ENCODE data around the gene CAPNS1.
"Not testable (repeated sequence)": the region's sequence is repeated elsewhere in the genome, so short reads cannot be mapped to it uniquely, and the experiment has no call there.

Gene CAPNS1

DNA sequence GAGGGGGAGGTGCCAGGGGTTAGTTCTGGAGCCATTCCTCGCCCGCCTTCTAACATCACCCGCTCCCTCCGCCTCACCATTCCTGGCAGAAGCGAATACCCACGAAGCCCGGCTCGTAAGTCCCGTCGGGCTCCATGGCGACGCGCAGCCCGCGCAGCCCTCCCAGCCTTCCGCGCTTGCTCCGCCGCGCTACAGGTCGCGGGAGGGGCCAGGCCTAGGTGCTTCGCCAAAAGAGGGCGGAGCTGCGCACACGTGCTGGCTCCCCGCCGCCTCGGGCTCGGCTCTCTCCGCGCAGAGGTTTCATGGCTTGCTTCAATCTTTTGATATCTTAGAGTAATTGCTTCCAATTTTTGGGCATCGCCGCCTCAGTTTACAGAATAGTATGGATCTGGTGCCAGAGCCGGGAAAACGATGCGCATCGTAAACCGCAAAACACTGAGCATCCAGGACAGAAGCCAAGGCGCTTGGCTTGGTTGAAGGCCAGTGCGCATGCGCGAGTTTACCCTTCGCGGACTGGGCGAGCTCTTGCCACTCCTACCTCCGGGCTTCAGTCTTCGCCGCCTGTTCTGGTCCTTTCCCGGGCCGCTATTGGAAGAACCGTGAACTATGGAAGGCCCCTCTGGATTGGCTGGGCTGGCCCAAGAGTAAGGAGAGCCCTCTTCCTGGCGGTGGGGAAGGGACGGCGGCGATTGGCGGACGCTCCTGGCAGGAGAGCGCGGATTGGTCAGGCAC lies 25.0 kb upstream of the CAPNS1 start, which contains the start of gene POLR2I:
POLR2I (minus strand) TSS at position 155 of the 732 bp plus-strand sequence; CDS start at position 136, 19 bp downstream.
- DNase-seq (ENCODE audit: low read depth), result peak; percentile 100

DNA sequence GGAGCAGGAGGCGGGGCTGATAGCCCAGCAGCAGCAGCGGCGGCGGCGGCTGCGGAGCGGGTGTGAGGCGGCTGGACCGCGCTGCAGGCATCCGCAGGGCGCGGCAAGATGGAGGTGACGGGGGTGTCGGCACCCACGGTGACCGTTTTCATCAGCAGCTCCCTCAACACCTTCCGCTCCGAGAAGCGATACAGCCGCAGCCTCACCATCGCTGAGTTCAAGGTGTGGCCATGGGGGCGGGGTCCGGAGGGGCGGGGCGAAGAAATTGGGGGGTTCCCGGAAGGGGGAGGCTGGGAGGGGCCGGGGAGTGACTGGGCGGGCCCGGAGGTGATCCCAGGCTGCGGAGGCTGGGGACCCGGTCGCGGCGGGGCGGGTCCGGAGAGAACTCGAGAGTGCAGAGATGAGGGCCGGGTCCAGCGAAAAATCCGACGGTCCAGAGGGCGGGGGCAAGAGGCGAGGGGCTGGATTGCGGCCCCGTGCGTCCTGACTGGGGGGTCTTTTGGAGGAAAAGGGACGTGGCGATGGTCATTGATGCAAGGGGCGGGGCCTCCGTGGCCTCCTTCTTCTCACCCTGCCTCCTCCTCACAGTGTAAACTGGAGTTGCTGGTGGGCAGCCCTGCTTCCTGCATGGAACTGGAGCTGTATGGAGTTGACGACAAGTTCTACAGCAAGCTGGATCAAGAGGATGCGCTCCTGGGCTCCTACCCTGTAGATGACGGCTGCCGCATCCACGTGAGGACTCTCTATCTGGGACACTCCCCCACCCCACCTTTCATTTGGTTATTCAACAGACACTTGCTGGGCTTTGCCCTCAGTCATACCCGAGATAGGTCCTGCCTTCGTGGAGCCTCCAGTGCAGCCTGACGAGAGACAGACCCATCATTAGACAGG lies 24.2 kb upstream of the CAPNS1 start, which contains the start of gene TBCB:
TBCB (plus strand) TSS at position 16 of the 891 bp plus-strand sequence; CDS start at position 109, 93 bp downstream.
- peak; percentile 38 for DNase-seq (ENCODE audit: low read depth)

DNA sequence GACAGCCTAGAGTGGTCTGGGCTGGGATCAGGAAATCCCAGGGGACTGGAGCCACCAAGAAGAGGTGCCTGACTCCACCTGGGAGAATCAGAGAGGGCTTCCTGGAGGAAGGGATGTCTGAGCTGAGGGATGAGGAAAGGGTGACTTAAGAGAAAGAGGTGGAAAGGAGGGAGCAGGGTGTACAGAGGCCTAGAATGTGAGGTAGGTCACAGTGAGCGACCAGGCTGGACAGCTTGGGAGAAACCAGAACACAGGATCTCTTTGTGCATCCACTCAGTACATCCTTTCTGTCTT lies 23.6 kb upstream of the CAPNS1 start:
- DNase-seq (ENCODE audit: low read depth), result no peak

DNA sequence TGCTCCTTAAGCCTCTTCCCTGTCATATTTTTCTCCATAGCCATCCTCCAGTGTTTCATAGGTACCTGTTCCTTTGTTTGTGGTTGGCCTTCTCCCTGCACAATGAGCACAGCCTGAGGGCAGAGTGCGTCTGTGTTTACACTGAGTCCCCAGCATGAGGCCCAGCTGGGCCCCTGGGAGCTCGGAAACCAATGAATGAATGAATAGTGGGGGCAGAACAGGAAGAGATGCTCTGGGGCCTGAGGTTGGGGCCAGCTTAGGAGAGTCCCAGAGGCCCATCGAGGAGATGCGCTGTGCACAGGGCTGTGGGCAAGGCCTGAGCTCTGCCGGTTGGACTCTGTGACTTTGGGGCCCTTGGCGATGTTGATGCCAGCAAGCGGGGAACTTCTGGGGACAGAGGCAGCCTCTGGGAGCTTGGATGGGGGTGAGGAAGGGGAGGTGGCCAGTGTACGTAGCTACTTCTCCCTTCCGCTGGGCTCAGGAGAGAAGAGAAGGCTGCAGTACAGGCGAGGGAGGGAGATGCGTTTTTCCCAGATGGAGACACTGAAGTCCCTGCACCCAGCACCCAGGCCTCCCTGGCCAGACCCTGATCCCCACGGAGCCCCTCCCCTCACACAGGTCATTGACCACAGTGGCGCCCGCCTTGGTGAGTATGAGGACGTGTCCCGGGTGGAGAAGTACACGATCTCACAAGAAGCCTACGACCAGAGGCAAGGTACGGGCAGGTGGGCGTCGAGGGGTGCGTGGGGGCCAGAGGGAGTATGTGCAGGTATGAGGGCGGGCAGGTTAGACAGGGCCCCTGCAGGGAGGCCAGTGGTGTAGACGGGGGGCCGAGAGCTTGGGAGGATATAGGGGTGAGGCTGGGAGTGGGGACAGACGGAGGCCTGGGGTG lies 19.5 kb upstream of the CAPNS1 start:
- no peak for DNase-seq (ENCODE audit: low read depth)

DNA sequence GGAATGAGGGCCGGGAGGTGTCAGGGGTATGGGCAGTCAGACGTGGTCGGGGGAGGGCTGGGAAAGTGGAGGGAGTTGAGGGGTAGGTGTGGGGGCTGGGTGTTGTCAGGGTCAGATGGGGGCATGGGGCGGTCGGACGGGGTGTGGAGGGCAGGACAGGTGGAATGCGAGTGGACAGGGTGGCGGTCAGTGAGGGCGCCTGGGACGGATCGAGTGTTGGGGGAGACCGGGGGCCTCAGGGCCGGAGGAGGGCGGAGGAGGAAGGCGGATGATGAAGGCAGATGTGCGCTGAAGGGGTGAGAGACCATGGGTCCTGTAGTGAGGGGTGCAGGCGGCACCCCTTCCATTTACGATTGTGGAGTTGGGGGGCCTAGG lies 18.9 kb upstream of the CAPNS1 start:
- DNase-seq (ENCODE audit: low read depth), result no peak

DNA sequence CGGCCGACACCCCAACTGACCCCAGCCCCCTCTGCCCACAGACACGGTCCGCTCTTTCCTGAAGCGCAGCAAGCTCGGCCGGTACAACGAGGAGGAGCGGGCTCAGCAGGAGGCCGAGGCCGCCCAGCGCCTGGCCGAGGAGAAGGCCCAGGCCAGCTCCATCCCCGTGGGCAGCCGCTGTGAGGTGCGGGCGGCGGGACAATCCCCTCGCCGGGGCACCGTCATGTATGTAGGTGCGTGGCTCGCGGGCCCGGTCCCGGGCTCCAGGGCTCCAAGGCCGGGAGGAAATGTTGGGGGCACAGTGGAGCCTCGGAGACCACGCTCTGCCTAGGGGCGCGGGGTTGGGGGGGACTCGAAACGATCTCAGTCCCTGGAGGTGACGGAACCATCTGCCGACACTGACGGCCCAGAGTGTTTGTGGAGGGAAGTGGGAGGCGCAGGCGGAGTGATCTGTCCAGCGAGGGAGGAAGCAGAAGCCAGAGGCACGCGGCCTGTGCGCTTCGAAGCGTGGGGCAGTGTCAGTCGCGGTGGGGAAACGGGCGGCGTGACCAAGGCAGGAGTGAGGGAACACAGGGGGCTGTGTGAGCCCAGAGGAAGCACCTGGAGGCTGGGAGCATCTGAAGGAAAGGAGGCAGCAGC lies 18.3 kb upstream of the CAPNS1 start:
- no peak for DNase-seq (ENCODE audit: low read depth)

DNA sequence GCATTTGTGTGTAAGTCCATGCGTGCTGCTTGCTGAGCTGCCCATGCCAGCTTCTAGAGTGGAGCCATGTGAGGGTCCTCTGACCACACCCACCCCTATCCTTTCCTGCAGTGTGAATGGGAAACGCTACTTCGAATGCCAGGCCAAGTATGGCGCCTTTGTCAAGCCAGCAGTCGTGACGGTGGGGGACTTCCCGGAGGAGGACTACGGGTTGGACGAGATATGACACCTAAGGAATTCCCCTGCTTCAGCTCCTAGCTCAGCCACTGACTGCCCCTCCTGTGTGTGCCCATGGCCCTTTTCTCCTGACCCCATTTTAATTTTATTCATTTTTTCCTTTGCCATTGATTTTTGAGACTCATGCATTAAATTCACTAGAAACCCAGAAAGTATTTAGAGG lies 14.3 kb upstream of the CAPNS1 start:
- no peak for DNase-seq (ENCODE audit: low read depth)

DNA sequence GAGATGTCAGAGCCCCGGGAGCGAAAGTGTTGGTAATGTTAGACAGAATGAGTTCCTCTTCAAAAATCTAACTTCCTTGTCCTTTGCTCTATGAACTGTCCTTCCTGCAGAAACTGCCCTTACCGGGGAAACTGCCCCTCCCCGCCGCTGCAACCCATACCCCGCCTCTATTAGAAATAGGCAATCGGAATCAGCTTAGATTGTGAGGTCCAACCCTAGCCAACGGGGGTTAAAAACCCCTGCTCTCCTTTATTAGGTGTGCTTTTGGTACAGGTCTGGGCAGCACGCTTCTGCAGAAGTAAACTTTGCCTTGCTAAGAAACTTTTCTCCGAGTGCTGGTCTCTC lies 11.5 kb upstream of the CAPNS1 start:
- no peak for DNase-seq (ENCODE audit: low read depth)

DNA sequence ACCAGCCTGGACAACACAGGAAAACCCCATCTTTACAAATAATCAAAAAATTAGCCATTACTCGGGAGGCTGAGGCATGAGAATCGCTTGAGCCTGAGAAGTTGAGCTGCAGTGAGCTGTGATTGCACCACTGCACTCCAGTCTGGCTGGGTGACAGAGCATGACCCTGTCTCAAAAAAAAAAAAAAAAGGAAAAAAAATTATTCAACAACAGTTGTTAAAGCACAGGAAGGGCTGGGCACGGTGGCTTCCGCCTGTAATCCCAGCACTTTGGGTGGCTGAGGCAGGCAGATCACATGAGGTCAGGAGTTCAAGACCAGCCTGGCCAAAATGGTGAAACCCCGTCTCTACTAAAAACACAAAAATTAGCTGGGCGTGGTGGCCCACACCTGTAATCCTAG lies 8.6 kb upstream of the CAPNS1 start:
- not testable (repeated sequence) for DNase-seq (ENCODE audit: low read depth)

DNA sequence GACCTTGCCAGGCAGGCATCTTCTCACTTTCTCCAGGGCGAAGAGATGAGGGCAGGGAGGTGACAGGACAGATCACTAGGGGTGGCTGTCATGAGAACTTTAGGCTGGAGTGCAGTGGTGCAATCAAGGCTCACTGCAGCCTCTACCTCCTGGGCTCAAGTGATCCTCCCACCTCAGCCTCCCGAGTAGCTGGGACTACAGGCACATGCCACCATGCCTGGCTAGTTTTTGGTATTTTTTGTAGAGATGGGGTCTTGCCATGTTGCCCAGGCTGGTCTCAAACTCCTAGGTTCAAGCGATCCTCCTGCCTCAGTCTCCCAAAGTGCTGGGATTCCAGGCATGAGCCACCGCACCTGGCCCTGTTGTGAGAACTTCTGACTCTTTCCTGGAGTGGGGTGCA lies 5.0 kb upstream of the CAPNS1 start:
- DNase-seq (ENCODE audit: low read depth), result not testable (repeated sequence)

DNA sequence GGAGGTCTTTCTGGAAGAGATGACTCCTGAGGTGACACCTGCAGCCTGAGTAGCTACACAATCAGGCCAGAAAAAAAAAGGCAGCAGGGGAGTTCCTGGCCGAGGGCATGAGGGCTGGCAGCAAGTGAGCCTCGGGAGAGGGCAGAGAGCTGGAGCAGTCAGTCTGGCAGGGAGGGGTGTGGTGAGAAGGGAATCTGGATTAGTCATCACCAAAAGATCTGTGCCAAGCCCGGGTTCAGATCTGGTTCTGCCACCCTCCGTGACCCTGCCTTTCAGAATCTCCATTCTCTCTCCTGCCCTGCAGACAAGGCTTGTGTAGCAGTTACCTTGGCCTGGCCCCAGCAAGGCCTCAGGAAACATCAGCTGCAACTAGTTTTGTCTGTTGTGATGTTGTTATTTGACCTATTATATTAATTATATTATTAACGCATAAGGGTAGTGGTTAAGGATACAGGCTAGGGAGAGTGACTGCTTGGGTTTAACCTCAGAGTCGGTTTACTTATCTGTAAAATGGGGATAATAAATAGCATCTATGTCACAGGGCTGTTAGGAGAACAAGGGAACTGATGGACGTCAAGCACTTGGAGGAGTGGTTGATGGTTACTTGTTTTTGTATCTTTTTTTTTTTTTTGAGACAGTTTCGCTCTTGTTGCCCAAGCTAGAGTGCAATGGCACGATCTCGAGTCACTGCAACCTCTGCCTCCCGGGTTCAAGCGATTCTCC lies 2.7 kb upstream of the CAPNS1 start:
- DNase-seq (ENCODE audit: low read depth), result peak; percentile 54

DNA sequence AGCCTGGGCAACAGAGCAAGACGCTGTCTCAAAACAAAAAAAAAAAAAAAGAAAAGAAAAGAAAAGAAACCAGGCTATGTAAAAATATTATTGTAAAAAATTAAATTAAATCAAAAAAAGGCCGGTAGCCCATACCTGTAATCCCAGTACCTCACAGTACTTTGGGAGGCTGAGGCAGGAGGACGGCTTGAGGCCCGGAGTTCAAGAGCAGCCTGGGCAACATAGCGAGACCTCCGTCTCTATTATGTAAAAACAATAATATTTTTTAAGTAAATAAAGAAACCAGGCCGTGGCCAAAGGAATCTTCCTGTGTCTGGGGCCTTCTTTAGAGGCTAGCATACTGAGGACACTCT lies 770 bp upstream of the CAPNS1 start:
- no peak for DNase-seq (ENCODE audit: low read depth)

DNA sequence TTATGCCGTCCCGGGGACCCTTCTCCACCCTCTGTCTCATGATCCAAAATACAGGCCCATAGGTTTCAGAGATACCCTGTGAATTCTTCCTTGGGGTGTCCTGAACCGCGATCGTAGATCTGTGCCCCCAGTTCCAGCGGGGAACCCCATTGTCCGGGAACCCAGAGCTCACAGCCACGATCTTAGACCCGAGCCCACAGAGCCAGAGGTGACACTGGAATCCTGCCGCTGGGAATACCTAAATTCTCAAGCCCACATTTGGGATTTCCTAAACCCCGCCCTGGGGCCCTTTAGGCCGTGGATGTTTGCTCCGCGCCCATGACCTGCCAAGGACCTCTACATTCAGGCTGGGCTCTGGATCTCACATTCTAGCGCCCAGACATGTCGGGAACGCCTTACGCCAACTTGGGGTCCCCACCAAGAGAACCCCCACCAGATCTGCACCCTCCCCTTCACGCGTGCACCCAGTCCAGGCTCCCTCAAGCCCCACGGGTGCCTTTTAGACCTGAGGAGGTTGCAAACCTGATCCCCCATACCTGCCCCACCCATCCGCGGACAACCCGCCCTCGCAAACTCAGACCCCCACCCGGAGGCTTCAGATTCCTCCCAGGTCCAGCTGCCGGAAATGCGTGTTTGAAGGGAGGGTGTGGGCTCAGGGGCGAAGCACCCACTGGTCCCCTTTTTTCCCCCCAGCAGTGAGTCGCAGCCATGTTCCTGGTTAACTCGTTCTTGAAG lies 605 bp downstream of the CAPNS1 start:
- DNase-seq (ENCODE audit: low read depth), result peak; percentile 72

DNA sequence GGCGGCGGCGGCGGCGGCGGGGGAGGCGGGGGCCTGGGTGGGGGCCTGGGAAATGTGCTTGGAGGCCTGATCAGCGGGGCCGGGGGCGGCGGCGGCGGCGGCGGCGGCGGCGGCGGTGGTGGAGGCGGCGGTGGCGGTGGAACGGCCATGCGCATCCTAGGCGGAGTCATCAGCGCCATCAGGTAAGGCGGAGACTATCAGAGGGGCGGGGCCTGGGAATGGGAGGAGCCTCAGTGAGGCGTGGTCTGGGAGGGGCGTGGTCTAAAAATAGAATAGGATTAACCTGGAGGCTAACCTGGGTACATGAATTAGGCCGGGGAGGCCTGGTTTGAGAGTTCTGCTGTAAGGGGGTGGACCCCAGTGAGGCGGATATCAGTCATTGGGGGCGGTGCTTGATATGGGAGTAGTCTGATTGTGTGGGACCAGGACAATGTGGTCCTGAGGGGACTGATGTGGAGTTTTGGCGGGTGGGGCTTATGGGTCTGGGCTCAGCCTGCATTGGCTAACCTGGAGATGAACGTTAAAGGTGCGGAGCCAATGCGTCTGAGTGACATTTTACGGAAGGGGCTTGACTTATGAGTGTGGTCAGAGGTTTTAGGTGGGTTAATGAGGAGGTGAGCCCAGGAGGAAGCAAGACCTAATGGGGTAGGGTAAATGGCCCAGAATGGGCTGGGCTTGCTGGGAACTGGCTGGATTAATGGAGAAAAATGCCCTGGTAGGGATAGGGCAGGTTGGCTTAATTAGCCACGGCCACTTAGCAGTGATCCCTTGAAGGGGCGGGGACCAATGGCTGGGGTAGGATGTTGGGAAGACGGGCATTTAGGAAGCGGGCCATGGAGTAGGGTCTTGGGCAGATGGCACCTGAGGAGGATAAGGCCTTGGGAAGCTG lies 1.4 kb downstream of the CAPNS1 start:
- peak; percentile 82 for DNase-seq (ENCODE audit: low read depth)

DNA sequence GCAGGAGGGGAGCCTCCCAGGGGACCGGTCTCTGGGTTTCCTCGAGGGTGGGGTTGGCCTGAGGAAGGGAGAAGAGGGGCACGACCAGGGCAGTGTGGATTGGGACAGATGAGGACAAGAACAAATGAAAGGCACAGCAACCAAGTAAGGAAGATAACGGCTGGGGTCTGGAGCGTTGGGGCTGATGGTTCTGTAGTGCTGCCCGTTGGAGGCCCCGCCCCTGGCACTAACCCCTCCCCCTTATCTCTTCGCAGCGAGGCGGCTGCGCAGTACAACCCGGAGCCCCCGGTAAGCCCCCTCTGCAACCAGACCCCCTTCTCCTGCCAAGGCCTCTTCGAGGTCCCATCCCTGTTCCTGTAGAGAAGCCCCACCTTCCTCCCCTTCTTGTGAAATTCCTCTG lies 2.2 kb downstream of the CAPNS1 start:
- no peak for DNase-seq (ENCODE audit: low read depth)

DNA sequence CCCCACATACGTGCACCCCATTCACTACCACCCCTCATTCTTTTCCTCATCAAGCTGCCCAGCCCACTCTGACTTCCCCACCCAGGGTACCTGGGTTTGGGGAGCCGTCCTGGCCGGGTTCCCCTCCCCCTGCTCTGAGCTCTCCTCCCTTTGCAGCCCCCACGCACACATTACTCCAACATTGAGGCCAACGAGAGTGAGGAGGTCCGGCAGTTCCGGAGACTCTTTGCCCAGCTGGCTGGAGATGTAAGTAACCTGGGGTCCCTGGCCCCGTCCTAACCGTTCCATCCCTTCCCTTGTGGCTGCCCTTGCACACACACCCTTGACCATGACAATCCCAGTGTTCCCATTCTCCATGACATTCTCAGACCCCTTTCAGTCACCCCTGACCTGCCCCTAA lies 2.6 kb downstream of the CAPNS1 start:
- DNase-seq (ENCODE audit: low read depth), result no peak

DNA sequence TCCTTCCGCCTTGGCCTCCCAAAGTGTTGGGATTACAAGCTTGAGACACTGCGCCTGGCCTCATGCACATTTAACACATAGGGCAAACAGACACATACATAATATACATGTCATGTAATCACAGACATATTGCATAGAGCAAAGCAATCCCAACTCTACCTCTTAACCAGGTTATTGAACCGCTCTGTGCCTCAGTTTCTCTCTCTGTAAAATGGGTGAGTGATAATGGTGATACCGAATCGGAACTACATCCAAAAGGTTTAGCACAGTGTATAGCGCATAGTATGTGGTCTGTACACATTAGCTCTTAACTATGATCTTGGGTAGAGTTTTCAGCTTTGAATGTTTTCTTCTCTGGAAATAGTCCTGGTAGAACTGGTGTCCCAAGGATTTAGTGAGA lies 4.8 kb downstream of the CAPNS1 start:
- DNase-seq (ENCODE audit: low read depth), result no peak

DNA sequence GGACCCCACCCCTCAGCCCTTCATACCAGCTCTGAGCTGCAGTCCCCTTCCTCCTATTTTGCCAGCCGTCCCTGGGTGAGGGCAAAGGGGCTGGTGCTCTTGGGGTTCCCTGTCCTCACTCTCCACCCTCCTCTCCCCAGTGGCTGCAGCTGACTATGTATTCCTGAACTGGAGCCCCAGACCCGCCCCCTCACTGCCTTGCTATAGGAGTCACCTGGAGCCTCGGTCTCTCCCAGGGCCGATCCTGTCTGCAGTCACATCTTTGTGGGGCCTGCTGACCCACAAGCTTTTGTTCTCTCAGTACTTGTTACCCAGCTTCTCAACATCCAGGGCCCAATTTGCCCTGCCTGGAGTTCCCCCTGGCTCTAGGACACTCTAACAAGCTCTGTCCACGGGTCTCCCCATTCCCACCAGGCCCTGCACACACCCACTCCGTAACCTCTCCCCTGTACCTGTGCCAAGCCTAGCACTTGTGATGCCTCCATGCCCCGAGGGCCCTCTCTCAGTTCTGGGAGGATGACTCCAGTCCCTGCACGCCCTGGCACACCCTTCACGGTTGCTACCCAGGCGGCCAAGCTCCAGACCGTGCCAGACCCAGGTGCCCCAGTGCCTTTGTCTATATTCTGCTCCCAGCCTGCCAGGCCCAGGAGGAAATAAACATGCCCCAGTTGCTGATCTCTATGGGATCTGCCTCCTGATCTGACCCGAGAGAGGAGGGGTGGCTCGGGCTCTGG lies 10.0 kb downstream of the CAPNS1 start:
- DNase-seq (ENCODE audit: low read depth), result no peak

DNA sequence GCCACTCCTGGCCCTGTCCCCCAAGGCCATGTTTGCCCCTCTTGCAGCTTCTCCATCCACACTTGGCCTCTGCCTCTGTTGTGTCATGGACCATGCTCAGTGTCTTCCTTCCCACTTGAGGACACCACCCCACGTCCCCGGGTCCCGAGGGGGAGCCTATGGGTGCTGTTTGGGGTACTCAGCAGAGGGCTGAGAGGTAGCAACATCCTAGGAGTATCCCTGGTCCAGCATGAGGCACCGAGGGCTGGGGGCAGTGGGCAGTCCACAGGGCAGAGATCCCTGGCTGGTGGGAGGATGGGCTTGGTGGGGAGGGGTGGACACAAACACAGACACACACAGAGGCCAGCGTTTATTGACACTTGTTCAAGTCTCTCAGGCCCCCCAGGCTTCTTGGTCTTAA lies 10.7 kb downstream of the CAPNS1 start:
- DNase-seq (ENCODE audit: low read depth), result no peak

Data from iris pigment epithelial cell (primary cell).